ENCODE results near the gene LARP1.
A peak's percentile ranks its signal among the peaks of the same experiment; 100 is the strongest.
"Not testable (repeated sequence)": the region's sequence is repeated elsewhere in the genome, so short reads cannot be mapped to it uniquely, and the experiment has no call there.

LARP1 gene

DNA sequence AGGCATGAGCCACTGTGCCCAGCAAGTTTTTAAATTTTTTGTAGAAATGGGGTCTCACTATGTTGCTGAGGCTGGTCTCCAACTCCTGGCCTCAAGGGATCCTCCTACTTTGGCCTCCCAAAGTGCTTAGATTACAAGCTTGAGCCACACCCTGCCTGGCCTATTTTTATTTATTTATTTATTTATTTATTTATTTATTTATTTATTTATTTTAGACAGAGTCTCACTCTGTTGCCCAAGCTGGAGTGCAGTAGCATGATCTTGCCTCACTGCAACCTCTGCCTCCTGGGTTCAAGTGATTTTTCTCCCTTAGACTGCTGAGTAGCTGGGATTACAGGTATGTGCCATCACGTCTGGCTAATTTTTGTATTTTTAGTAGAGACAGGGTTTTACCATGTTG, 18.8 kb upstream of the LARP1 start:
- DNase-seq: not testable (repeated sequence)

DNA sequence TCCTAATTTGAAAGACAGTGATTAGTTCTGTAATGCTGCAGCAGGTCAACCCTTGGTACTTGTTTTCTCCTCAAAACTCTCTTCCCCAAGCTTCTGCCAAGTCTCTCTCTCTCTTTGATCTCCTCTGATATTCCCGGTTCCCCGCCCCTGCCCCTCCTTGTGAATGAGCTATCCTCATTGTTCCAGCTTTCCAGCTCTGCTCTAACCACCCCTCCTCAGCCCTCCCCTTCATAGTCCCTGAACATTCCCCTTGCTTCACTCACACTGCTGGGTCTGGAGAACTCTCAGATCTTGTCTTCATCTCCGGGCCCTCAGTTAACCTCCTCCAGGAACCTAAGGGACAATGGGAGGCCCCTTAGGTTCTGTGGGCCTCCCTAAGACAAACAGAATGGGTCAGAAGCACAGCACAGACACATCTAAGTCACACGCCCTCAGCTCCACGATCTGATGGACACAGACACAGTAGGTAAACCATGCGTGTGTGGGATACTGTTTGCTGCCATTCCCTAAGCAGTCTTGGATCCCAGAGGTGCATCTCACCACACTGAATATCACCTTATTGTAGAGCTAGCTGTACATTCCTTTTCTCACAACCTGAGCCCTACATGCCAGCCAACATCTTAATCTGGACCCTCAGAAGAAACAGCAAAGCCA, 17.4 kb upstream of the LARP1 start:
- no peak for DNase-seq

DNA sequence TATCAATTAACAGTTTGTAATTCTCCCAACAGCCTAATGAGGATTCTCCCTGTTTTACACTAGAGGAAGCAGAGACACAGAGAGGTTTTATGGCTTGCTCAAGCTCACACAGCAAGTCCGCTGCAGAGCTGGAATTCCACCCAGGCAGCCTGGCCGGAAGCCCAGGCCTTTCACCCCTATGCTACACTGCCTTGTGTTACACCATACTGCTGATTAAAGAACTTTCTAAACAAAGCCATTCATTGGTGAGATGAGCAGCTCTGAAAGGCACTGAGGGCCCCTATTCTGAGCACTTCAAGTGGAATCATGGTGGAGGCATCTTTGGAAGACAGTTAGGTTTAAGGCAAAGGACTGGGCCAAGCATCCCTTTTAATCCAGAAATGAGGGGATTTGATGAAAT, 14.7 kb upstream of the LARP1 start:
- no peak for DNase-seq

DNA sequence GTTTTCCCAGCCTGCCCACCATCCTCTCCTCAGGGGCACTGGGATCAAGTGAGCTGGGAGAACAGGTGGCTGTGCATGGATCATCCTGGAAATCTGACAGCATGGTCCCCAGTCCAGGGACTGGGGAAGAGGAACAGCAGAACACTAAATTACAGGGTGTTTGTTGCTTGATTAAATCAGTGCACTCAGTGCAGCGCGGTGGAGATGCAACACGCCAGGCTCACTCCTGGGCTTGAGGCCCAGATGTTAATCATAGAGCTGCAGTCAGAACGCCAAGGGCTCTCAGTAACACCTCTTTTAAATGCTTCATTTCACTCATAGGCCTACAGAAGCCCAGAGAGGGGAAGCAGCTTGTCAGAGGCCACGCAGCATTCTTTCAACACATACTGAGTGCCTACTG, 14.2 kb upstream of the LARP1 start:
- DNase-seq: peak; percentile 64

DNA sequence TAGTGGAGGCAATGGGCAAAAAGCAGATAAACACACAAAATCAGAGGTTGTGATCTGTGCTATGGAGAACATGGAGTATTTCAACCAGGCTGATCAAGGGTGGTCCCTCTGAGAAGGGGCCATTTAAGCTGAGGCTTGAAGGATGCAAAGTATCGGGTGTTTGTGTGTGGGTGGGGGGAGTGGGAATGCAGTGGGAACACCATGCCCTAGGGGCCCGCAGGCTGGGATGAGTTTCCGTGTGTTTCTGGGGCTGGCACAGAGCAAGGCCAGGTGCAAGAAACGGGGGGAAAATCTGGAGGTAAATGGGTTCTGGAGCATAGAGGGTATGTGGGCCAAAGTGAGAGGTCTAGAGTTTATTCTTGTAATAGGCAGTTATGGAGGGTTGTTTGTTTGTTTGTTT, 13.8 kb upstream of the LARP1 start:
- DNase-seq: no peak

DNA sequence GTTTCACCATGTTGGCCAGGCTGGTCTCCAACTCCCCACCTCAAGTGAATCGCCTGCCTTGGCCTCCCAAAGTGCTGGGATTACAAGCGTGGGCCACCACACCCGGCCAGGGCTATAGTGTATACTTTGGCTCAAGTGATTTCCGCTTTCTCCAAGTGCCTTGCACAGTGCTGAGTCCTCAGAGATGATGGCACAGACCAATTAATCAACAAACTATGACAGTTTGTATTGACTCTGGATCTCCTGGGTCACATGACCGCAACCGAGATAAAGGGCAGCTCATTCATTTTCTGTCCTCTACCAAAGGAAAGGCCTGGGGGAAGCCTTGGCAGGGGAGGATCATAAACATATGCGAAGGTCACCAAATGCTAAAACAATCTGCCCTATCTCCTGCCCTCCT, 11.4 kb upstream of the LARP1 start:
- DNase-seq: no peak

DNA sequence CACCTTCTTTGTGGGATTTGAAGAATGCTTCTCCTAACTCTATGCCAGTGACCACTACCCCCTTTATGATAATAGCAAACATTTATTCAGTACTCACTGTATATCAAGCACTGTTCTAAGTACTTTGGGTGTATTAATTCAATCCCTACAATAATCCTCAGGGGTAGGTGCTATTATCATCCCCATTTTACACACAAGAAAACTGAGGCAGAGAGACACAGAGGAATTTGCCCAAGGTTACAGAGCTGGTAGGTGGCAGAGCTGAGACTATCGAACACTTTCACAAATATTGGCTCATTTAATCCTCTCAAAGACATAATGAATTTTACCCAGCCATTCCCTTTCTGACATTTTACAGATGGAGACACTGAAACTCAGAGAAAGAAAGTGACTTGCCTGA, 9.8 kb upstream of the LARP1 start:
- DNase-seq: no peak

DNA sequence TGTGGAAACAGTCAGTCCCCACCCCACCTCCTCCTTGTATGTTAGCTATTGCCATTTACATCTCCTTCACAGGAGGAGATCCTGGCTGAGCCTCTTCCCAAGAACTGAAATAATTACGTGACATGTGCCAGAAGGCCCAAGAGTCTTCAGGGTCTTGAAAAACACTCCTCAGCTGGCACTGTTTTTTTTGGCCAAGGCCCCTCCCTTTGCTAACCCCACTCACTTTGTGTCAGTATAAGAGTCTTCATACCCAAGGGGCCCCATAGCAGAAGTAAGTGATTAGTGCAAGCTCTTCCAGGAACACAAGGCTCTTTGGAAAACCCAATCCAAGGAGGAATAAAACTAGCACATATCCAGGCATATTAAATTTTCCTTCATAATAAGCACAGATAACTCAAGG, 5.7 kb upstream of the LARP1 start:
- no peak for DNase-seq

DNA sequence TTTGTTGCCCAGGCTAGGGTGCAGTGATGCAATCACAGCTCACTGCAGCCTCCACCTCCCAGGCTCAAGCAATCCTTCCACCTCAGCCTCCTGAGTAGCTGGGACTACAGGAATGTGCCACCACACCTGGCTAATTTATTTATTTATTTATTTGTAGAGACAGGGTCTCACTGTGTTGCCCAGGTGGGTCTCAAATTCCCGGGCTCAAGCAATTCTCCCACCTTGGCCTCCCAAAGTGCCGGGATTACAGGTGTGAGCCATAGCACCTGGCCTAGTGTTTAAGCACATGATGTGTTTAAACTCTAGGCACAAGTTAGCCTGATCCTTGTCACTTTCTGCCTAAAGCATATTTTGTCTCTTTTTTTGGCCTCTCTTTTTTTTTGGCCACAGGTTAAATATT, 4.5 kb upstream of the LARP1 start:
- DNase-seq: not testable (repeated sequence)

DNA sequence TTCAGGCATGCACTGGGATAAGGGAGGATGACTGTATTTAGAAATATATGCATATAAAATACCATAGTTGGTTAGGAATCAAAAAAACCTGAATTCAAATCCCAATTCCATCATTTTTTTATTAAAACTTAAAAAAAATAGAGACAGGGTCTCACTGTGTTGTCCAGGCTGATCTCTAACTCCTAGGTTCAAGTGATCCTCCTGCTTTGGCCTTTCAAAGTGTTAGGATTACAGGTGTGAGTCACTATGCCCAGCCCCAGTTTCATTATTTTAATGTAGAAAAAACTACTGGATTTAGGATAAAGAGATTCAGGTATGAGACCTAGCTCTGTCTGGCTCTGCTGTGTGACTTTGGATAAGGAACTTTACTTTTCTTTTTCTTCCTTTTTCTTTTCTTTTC, 3.3 kb upstream of the LARP1 start:
- no peak for DNase-seq

DNA sequence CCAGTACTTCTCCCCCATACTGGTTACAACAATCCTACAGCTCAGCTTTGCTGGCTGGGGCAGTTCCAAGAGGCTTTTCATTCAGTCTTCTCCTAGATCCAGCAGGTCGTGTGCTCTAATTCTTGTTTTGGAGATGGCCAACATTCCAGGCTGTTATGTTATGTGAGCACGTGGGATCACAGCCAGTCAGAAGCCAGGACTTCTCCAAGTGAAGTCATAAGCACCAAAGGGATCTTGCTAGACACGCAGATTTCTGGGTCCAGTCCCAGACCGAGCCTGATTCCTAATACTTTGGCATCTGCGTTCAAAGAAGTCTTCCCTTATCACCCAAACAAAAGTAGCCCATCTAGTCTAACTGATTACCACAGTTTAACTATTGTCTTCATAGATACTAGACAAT, 1.4 kb upstream of the LARP1 start:
- no peak for DNase-seq

DNA sequence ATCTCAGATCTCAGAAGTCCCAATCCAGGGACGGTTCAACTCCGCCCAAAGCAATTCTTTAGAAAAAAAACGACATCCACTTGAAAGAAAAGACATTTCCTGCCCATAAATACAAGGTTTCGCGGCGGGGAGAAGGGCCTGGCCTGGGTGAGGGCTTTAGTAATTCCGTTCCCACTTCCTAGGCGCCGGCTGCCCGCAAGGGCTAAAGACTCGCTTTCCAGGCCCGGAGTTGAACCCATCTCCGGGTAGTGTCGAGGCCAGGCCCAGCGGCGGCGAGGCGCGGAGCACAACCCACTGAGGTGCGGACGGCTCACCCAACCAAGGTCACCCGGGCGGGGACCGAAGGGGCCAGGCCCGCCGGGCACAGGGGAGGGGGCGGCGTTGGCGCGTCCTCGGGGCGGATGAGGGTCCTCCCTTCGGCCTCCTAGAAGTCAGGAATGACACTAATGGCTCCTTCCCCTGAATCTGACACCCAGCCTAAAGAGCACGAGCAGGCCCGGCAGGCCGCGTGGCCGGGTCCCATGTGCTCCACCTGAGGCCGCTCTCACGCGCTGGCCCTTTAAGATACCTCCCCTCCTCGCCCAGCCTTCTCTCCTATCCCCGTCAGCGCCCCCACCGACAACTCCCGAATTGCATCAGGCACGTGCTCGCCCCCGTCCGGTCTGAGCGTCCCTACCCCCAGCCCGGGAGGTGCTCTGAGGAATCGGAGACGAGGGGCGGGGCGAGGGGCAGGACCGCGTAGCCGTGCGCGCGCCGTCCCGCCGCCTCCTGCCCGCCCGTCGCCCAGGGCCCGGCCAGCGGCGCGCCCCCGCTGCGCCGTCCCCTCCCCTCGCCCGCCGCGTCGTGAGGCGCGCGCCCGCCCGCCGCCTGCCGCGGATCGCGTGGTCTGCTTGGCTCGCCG, 467 bp upstream of the LARP1 start:
- peak; percentile 96 for DNase-seq

DNA sequence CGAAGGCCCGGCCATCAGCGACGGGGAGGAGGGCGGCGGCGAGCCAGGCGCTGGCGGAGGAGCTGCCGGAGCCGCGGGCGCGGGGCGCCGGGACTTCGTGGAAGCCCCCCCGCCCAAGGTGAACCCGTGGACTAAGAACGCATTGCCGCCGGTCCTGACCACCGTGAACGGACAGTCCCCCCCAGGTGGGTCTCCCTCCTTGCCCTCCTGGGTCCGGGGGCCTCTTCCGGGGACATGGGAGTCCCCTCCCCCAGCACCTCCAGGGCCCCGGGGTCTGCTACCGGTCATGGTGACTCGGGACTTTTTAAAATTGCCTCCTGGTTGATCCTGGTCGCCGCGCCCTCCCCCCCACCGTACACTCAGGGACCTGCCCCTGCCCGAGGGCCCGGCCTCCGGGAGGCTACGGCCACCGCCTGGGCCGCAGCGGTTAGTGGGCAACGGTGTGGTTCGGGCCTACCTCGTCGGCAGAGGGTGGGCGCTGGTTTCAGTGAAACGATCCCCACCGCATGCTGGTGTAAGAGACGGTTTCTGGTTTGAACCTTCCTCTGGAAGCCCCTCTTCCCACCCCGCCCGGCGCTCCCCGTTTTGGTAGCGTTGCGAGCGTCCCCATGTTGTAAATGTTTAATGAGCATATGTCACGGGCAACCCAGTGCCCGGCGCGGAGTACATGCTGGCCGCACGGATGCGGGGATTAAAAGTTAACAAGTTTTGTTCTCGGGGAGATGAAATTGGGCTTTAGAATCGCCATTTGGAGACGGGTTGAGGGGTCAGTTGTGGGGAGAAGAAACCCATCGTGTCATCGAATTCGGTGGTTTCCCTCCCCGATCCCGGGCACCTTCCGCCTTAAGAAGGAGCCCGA, 1.1 kb downstream of the LARP1 start:
- DNase-seq: no peak

DNA sequence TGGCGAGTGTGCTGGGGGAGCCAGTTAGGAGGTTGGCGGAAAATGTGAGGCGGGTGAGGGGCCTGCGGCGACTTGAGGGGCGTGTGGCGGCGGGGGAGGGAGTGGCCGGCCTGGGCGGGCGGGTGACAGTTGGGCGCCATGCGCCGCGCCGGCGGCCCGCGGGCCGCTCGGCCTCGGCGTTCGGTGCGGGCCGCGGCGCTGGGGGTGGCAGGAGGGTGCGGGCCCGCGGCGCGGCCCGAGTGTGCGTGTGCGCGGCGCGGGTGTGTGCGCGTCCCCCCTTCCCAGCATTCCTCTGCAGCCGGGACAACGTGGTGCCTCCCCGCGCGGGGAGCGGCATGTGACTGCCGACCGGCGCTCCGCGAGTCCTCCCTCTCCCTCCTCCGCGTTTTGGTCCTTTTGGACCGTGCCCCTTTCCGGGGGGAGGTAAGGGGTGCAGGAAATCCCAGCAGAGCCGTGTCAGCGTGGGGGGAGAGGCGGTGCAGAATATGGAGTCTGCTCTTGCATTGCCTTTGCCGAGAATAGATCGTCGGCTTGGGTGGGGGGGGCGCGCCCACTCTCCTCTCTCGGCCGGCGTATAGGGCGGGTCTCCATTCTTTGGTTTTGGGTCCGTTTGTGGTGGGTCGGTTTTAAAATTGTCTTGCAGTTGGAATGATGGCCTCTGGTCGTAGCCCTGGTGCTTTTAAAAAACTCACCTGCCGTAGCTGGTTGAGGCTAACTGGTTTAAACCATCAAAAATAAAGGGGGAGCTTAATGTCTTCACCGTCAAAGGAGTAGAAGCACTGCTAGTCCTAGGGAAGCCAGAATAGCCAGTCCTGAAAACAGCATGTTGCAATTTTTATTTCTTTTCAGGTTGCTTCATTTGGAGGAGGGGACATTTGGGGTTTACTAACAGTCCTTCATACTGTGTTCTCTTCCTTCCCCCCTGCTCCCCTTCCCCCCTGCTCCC, 2.0 kb downstream of the LARP1 start:
- no peak for DNase-seq

DNA sequence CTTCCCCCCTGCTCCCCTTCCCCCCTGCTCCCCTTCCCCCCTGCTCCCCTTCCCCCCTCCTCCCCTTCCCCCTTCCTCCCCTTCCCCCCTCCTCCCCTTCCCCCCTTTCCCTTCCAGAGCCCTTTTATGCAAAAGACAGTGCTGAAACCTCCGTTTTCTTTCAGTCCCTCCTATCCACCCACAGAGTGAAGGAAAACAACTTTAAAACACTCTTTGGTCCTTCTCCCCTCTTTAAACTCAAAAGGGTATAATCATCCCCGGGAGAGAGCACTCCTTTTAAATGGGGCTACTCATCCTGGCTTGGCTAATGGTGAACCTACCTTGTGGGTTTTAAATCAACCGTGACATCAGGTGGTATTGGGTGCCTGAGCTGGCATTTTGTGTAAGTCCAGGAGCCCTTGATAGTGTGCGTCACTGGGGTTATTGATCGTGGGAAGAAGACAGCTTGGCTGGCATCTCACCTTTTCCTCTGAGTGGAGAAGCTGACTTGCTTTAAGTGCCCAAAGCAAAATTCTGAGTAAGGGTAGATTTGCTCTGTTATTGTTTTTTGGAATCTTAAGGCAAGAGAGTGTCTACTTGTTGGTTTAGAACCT, 2.7 kb downstream of the LARP1 start:
- DNase-seq: no peak

DNA sequence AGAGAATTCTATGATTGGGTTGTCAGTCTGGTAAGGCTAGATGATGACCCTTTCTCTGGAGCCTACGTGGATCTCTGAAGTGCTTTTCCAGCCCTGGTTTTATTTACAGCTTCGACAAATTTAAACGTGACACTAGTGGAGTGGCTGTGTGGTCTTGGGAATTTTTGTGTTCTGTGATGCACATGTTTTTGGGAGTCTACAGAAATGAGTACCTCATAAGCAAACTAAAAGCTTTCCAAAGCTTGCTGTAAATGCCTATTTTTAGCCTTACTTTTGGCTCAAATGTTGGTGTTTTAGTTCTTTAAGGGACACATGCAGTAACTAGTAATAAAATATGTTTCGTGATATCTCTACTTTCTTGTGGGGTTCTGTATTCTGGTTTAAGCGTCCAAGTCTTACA, 3.3 kb downstream of the LARP1 start:
- no peak for DNase-seq

DNA sequence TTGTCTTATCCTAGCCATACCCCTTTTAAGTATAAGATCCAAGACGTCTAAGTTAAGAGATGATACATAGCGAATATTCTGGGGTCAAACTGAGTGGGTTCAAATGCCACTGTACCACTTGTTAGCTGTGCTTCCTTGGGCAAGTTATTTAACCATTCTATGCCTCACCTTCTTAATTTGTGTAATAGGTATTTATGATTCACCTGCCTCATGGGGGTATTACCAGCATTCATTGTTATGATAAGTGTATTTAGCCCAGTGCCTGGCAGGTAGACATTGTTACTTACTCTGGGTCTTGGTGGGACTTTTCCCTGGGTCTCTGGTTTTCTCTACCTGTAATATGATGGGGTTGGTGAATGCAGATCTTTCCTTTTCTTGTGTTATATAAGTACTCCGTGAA, 3.8 kb downstream of the LARP1 start:
- no peak for DNase-seq

DNA sequence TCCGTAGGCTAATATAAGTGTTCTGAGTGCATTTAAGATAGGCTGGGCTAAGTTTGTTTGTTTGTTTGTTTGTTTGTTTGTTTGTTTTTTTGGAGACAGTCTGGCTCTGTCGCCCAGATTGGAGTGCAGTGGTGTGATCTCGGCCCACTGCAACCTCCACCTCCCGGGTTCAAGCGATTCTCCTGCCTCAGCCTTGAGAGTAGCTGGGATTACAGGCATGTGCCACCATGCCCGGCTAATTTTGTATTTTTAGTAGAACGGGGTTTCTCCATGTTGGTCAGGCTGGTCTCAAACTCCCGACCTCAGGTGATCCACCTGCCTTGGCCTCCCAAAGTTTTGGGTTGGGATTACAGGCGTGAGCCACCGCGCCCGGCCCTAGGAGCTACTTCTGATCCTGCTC, 4.7 kb downstream of the LARP1 start:
- not testable (repeated sequence) for DNase-seq

DNA sequence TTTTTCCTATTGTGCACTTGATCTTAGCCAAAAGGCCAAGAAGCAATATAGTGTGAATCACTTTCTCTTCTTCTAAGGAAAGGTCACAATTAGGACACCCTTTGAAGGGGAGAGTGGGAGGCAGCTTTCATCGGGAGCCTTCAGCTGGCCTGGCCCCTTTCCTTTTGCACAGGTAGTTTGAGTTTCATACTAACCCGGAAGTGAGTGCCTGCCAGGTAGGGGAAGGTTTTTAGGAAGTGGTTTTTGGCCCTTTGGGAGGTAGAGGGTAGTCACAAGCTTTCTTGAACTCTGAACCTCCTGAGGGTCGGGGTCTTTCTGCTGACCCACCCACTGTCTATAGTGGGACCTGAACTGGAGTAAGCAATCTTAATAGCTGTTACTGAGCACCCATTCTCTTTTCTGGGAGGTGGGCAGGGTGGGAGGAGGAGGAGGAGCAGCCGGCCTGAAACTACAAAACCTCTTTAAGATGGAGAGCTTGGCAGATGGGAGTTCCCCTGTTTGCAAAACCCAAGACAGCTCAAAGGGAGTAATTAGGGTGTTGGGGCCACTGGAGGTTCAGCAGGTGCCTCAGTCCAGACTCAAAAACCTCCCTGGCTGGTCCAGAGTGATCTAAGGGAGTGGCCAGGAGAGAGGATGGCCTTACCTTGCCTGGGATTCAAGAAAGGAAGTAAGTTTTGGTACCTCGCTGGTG, 6.0 kb downstream of the LARP1 start:
- no peak for DNase-seq

DNA sequence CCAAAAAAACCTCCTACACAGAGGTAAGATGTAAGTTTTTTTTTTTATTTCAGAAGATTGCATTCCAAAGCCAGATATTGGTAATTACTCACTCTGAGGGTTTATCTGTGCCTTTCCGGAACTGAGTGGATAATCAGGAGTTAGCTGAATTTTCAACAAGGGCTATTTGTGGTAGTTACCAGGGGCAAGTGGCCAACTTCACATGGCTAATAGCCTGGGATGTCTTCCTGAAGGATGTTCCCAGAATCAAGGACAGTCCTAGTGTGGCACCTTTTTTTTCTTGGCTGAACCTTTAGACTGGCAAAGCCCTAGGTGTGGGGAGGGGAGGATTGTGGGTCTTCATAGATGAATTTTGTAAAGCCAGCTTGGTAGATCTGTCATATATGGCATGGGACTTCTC, 7.1 kb downstream of the LARP1 start:
- no peak for DNase-seq

DNA sequence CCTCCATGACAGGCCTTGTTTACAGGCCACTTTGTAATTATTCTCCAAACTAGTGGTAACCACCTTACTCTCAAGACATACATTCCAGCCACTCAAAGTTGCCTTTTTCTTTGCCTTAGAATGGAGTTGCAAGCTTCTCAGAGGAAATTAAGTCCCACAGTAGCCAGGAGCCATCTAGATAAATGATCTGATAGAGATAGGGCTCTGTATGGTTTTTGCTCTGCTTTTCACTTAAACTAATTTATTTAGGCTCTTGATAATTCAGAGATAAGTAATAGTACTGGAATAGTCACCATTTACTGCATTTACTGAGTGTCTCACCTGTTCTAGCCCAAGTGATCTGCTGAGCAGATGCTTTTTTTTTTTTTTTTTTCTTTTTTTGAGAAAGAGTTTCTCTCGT, 7.5 kb downstream of the LARP1 start:
- DNase-seq: no peak

Measured in NCI-H1694 (cell line).